K562 (cell line): ENCODE results near the gene PLCL1.

Experiments used
- ATF7 ChIP-seq: fragments of 450-650 bp; IDR thresholded peaks from 2 replicates; pipeline ENCODE4 v1.7.1; 2014; ENCODE audit warnings: mild to moderate bottlenecking, moderate library complexity
- CREB1 ChIP-seq, 2 experiments: sonication (generic) in 1 of 2; formaldehyde crosslinking in 1 of 2; IDR thresholded peaks; 2 replicates each; pipeline versions ENCODE4 v1.6.1 to v1.8.0; 2012 to 2022; ENCODE audit warnings: inconsistent platforms in 1 of 2, mild to moderate bottlenecking in 1 of 2, missing genetic modification reagents in 1 of 2, moderate library complexity in 1 of 2
- SMC3 ChIP-seq: conservative IDR thresholded peaks from 2 replicates; pipeline ENCODE4 v1.6.1; 2011; ENCODE audit warnings: low read depth, low read length, improper control_type of control experiment; ENCODE audit not compliant: insufficient read depth

- no peak for TF ChIP-seq ATF7
- TF ChIP-seq CREB1 (IDR thresholded peaks at IDR 0.05), result no peak
- no peak for TF ChIP-seq CREB1 (CRISPR knock-in tag; IDR thresholded peaks at IDR 0.05)
- no peak for TF ChIP-seq SMC3
Measured at GRCh38 chr2:197869041-197869440, 64.6 kb downstream of the PLCL1 start.
